Epithelial cell of esophagus (primary cell): Measurements from ENCODE around the gene AGAP3.

Experiments
- DNase-seq: peaks from one replicate; pipeline ENCODE4 v3.0.0; 2010; ENCODE audit warnings: low read depth
- H3K4me3 ChIP-seq: 2 replicates; pipeline ENCODE4 v1.5.1; 2011; ENCODE audit warnings: mild to moderate bottlenecking, low read length, control low read depth
- CTCF ChIP-seq: IDR thresholded peaks from 2 replicates; pipeline ENCODE4 v1.5.1; 2011; ENCODE audit warnings: low read depth, mild to moderate bottlenecking, low read length, control low read depth, inconsistent platforms; ENCODE audit not compliant: insufficient read depth; ENCODE audit errors: missing control alignments

AGAP3 gene

GRCh38 chr7:151119902-151120301, 33.6 kb downstream of the AGAP3 start:
- no peak for DNase-seq
- TF ChIP-seq CTCF = no peak
- no peak overlapping the region for H3K4me3 ChIP-seq

- DNase-seq = no peak
- TF ChIP-seq CTCF = no peak
- H3K4me3 ChIP-seq = no peak overlapping the region
Measured at GRCh38 chr7:151120896-151121295, 34.6 kb downstream of the AGAP3 start.

GRCh38 chr7:151121380-151122170, 35.3 kb downstream of the AGAP3 start:
- H3K4me3 ChIP-seq = no peak overlapping the region
- no peak for TF ChIP-seq CTCF
- DNase-seq = no peak

GRCh38 chr7:151122276-151122675, 36.0 kb downstream of the AGAP3 start:
- H3K4me3 ChIP-seq = no peak overlapping the region
- TF ChIP-seq CTCF = peak; percentile 13
- DNase-seq = peak; percentile 39

GRCh38 chr7:151122796-151123157, 36.5 kb downstream of the AGAP3 start:
- no peak overlapping the region for H3K4me3 ChIP-seq
- no peak for TF ChIP-seq CTCF
- DNase-seq = no peak

- no peak for TF ChIP-seq CTCF
- DNase-seq = no peak
- no peak overlapping the region for H3K4me3 ChIP-seq
Measured at GRCh38 chr7:151123158-151123821, 37.0 kb downstream of the AGAP3 start.
